GM12878 (cell line): ENCODE measurements around the gene STAMBPL1. TPM values are rescaled to one million over a fixed set of nuclear protein-coding genes. Genes with fewer than 3 reads are reported as not detected.

Experiments
- ATAC-seq: fragments of 200-7000 bp; cut with Tn5 transposase; 3 replicates; pipeline ENCODE4 v1.9.1; 2020; ENCODE audit warnings: mild to moderate bottlenecking, moderate library complexity
- BruUV-seq: library from RNA; stranded (reverse); fragments of 400-500 nt; replicated peaks from 2 replicates; lab custom pipeline; 2021; lab: Mats Ljungman, UMichigan
- CTCF ChIA-PET: fragments of 300-600 bp; sonication (Branson Sonifier 250); formaldehyde crosslinking; extraction: SDS; loops from one replicate; lab custom pipeline; 2021; ENCODE audit warnings: inconsistent platforms; lab: Yijun Ruan, JAX
- POLR2A ChIA-PET: fragments of 350-600 bp; formaldehyde crosslinking; extraction: SDS; loops from one replicate; lab custom pipeline; 2021; ENCODE audit warnings: inconsistent platforms; lab: Charles Lee
- RAD21 ChIA-PET: fragments of 300-600 bp; sonication (Branson Sonifier 250); formaldehyde crosslinking; loops from one replicate; lab custom pipeline; 2023; ENCODE audit warnings: antibody characterized with exemption; ENCODE audit not compliant: unreplicated experiment; lab: Charles Lee
- SMC1A ChIA-PET: fragments of 300-600 bp; sonication (Branson Sonifier 250); formaldehyde crosslinking; loops from one replicate; lab custom pipeline; 2023; ENCODE audit not compliant: unreplicated experiment, uncharacterized antibody; lab: Charles Lee
- DNase-seq: peaks from one replicate; pipeline ENCODE4 v3.0.0-alpha.2; 2011; ENCODE audit warnings: low read depth, low spot score
- FAIRE-seq: peaks from 3 replicates; lab custom pipeline; 2011; peaks lifted over from hg19 to GRCh38; lab: Jason Lieb, UNC
- H2AFZ ChIP-seq: 2 replicates; pipeline ENCODE4 v1.6.0; 2011; ENCODE audit warnings: low read depth, low read length, control low read depth; ENCODE audit not compliant: control insufficient read depth
- H3K27ac ChIP-seq: 2 replicates; pipeline ENCODE4 v1.5.1; 2011; ENCODE audit warnings: control low read depth; ENCODE audit not compliant: control insufficient read depth, insufficient read depth
- H3K27me3 ChIP-seq, 2 experiments: replicated peaks in 1 of 2; 2 replicates each; pipeline versions ENCODE4 v1.6.0 to v1.6.1; 2011; ENCODE audit warnings: low read length in 1 of 2; ENCODE audit not compliant: control insufficient read depth in 2 of 2, insufficient read depth in 2 of 2
- H3K36me3 ChIP-seq, 2 experiments: 2 replicates each; pipeline ENCODE4 v1.5.1; 2011; ENCODE audit warnings: low read length in 1 of 2; ENCODE audit not compliant: control insufficient read depth in 2 of 2, insufficient read depth in 2 of 2
- H3K4me1 ChIP-seq: 2 replicates; pipeline ENCODE4 v1.6.1; 2011; ENCODE audit warnings: mild to moderate bottlenecking, low read length, moderate library complexity, mixed read lengths; ENCODE audit not compliant: control insufficient read depth, insufficient read depth
- H3K4me2 ChIP-seq: 2 replicates; pipeline ENCODE4 v1.6.0; 2011; ENCODE audit warnings: control low read depth; ENCODE audit not compliant: control insufficient read depth, insufficient read depth
- H3K4me3 ChIP-seq: fragments of 200-600 bp; sonication (generic); 2 replicates; pipeline ENCODE4 v1.5.1; 2016
- H3K79me2 ChIP-seq: 2 replicates; pipeline ENCODE4 v1.6.0; 2011; ENCODE audit warnings: low read length; ENCODE audit not compliant: control insufficient read depth, insufficient read depth
- H3K9ac ChIP-seq: 2 replicates; pipeline ENCODE4 v1.8.0; 2011; ENCODE audit warnings: low read length, control low read depth, mixed read lengths; ENCODE audit not compliant: control insufficient read depth, insufficient read depth
- H3K9me3 ChIP-seq: replicated peaks from 3 replicates; pipeline ENCODE4 v1.5.1; 2011; ENCODE audit warnings: mild to moderate bottlenecking, low read length; ENCODE audit not compliant: control insufficient read depth, insufficient read depth
- H4K20me1 ChIP-seq: 2 replicates; pipeline ENCODE4 v1.6.0; 2011; ENCODE audit not compliant: control insufficient read depth, insufficient read depth
- BHLHE40 ChIP-seq, 2 experiments: fragments of 450-650 bp in 1 of 2; IDR thresholded peaks; 2 replicates each; pipeline ENCODE4 v1.6.1; 2011 to 2017; ENCODE audit warnings: low read depth in 2 of 2, borderline replicate concordance in 1 of 2, improper control_type of control experiment in 1 of 2, low read length in 1 of 2, mild to moderate bottlenecking in 1 of 2
- CHD4 ChIP-seq: fragments of 200-600 bp; sonication (generic); IDR thresholded peaks from 2 replicates; pipeline ENCODE4 v1.6.1; 2016; ENCODE audit warnings: mild to moderate bottlenecking
- CTCF ChIP-seq, 3 experiments: IDR thresholded peaks in 2 of 3; conservative IDR thresholded peaks in 1 of 3; 2 replicates each; pipeline ENCODE4 v1.5.1; 2011; ENCODE audit warnings: low read depth in 3 of 3, low read length in 3 of 3, mild to moderate bottlenecking in 3 of 3, control low read depth in 2 of 3, moderate library complexity in 2 of 3, inconsistent platforms in 1 of 3, mixed read lengths in 1 of 3; ENCODE audit not compliant: control insufficient read depth in 2 of 3, insufficient read depth in 1 of 3; ENCODE audit errors: extremely low read depth in 1 of 3
- MEF2B ChIP-seq: fragments of 450-650 bp; IDR thresholded peaks from 2 replicates; pipeline ENCODE4 v1.6.1; 2018; ENCODE audit warnings: mild to moderate bottlenecking, moderate library complexity; ENCODE audit not compliant: partially characterized antibody, poor library complexity, severe bottlenecking
- SRF ChIP-seq, 2 experiments: IDR thresholded peaks; 2 replicates each; pipeline ENCODE4 v1.6.1; 2011; ENCODE audit warnings: low read depth in 2 of 2, low read length in 2 of 2, mild to moderate bottlenecking in 1 of 2, moderate library complexity in 1 of 2
- TARDBP ChIP-seq: IDR thresholded peaks from 2 replicates; pipeline ENCODE4 v1.6.1; 2016; ENCODE audit warnings: borderline replicate concordance
- ZNF217 ChIP-seq: fragments of 450-650 bp; IDR thresholded peaks from 2 replicates; pipeline ENCODE4 v1.6.1; 2017; ENCODE audit warnings: antibody characterized with exemption, mild to moderate bottlenecking
- WGBS: methylation state at CpG from one replicate; pipeline ENCODE4 v1.1.6; 2016; ENCODE audit warnings: low lambda C conversion rate; ENCODE audit not compliant: insufficient replicate concordance, insufficient coverage; ENCODE audit errors: missing lambda C conversion rate; 5-methylcytosine and 5-hydroxymethylcytosine counted together
- in situ Hi-C: fragments of 300-500 bp; cut with MboI; formaldehyde crosslinking; loops from 9 replicates; pipeline ENCODE4 v1.14.3; 2018; ENCODE audit warnings: mixed read lengths
- intact Hi-C: fragments of 100-400 bp; cut with micrococcal nuclease; formaldehyde crosslinking; loops from one replicate; pipeline ENCODE4 v1.14.2; 2022; ENCODE audit not compliant: unreplicated experiment
- polyA plus RNA-seq, 11 experiments: library from polyadenylated mRNA; depleted of rRNA in 4 of 11; unstranded in 6 of 11; stranded (reverse) in 5 of 11; fragments of >200 nt; fragmentation: Nextera tagmentation in 4 of 11; fragmentation: Illumina TruSeq in 1 of 11; extraction: Ambion mirVana in 4 of 11; extraction: Trizol in 1 of 11; gene quantifications; 1 replicate in 1 of 11; 2 replicates in 10 of 11; pipeline versions ENCODE4 v1.2.1 to v1.2.3, GENCODE V29; 2011 to 2016; ENCODE audit warnings: inconsistent platforms in 2 of 11, missing spikeins in 2 of 11, low read depth in 1 of 11
- total RNA-seq, 4 experiments: library from RNA; depleted of rRNA in 3 of 4; stranded (reverse); fragments of >200 nt in 3 of 4; fragmentation: Illumina TruSeq in 1 of 4; extraction: Trizol in 1 of 4; gene quantifications; 2 replicates each; pipeline versions ENCODE4 v1.2.1 to v1.2.3, GENCODE V29; 2013 to 2021
- TF ChIP-seq, protein P1 (sequence below): fragments of 450-650 bp; formaldehyde crosslinking; IDR thresholded peaks from 2 replicates; pipeline ENCODE4 v1.4.0; 2020; ENCODE audit warnings: mild to moderate bottlenecking, moderate library complexity

Gene STAMBPL1
- total and polyA plus RNA-seq, 10 of the 15 experiments (the other 5 are each of a cell fraction or from before 2014, with no cell fraction given), result 7.5 to 44.1 (median 25.4) TPM

DNA sequence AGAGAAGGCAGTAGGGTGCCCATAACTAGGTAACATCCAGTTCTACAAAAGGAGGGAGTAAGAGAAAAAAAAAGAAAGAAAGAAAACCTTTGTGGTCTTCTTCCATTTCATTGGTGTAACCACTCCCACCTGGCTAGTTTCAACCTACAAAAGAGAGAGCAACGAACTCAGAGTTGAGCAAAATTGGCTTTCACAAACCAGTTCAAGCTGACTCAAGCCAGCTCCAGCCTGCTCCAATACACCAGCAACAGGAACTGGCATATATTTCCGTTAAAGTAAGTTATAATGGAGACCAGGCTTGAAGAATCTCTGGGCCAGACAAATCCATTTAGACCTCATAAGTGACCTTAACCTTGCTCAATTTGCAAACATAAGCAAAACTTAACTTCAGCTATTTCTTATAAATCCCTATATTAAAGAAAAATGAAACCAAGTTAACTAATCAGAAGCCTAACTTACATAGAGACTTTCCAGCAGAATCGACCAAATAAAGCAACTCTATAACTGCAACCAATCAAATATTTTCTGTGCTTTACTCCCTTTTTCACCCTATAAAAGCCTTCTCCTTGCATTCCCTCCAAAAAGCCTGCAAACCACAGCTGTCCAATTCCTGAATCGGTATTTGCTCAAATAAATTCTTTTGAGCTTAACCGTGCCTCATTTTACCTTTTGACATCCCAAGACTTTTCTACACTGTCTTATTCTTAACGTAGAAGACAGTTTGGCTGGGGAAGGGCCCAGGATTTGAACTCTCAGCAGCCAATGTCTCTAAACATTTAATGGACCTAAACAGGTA, 38.5 kb upstream of the STAMBPL1 start:
- H3K9ac ChIP-seq, result no peak overlapping the region
- H3K27me3 ChIP-seq, result no peaks in the 10 kb centered on the region
- no peaks in the 10 kb centered on the region for H3K79me2 ChIP-seq
- peak overlapping the region; percentile 25; the same call in 1 of the 2 replicates for H3K4me2 ChIP-seq
- POLR2A ChIA-PET, result interaction anchor here (0.7 to 1.6 kb wide), 3 partner anchors 59 to 91 kb away, joined by 3 to 6 read pairs (median 3); no protein-coding TSS in a partner anchor
- H3K4me3 ChIP-seq, result no peak overlapping the region
- DNase-seq, result no peak
- no peaks in the 10 kb centered on the region for H3K9me3 ChIP-seq
- no peaks in the 10 kb centered on the region for H4K20me1 ChIP-seq
- ATAC-seq, result no peak
- peaks cover 5% of the 10 kb centered on the region; the same call in 1 of the 2 replicates for H3K4me1 ChIP-seq
- SMC1A ChIA-PET, result interaction anchor here (1.0 to 9.5 kb wide), 8 partner anchors 11 to 369 kb away, joined by 3 to 86 read pairs (median 8); partner anchors contain the start of gene FAS
- intact Hi-C loops, result no loop called here
- peak overlapping the region; percentile 41 for H2AFZ ChIP-seq
- H3K27ac ChIP-seq, result no peak overlapping the region
- no peak for TF ChIP-seq ZNF217
- TF ChIP-seq, protein P1, sequence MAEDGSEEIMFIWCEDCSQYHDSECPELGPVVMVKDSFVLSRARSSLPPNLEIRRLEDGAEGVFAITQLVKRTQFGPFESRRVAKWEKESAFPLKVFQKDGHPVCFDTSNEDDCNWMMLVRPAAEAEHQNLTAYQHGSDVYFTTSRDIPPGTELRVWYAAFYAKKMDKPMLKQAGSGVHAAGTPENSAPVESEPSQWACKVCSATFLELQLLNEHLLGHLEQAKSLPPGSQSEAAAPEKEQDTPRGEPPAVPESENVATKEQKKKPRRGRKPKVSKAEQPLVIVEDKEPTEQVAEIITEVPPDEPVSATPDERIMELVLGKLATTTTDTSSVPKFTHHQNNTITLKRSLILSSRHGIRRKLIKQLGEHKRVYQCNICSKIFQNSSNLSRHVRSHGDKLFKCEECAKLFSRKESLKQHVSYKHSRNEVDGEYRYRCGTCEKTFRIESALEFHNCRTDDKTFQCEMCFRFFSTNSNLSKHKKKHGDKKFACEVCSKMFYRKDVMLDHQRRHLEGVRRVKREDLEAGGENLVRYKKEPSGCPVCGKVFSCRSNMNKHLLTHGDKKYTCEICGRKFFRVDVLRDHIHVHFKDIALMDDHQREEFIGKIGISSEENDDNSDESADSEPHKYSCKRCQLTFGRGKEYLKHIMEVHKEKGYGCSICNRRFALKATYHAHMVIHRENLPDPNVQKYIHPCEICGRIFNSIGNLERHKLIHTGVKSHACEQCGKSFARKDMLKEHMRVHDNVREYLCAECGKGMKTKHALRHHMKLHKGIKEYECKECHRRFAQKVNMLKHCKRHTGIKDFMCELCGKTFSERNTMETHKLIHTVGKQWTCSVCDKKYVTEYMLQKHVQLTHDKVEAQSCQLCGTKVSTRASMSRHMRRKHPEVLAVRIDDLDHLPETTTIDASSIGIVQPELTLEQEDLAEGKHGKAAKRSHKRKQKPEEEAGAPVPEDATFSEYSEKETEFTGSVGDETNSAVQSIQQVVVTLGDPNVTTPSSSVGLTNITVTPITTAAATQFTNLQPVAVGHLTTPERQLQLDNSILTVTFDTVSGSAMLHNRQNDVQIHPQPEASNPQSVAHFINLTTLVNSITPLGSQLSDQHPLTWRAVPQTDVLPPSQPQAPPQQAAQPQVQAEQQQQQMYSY (CRISPR knock-in tag), result no peak
- no peak for TF ChIP-seq BHLHE40 (IDR thresholded peaks at IDR 0.05; ENCODE audit: borderline replicate concordance in 1 of 2, low read depth in 2 of 2, low read length in 1 of 2)
- no peak for TF ChIP-seq TARDBP
- TF ChIP-seq SRF (IDR thresholded peaks at IDR 0.05; ENCODE audit: low read depth in 2 of 2, low read length in 2 of 2), result no peak
- TF ChIP-seq MEF2B, result no peak
- no peak for TF ChIP-seq CHD4
- no peak for TF ChIP-seq CTCF (IDR thresholded peaks at IDR 0.05 in 2 of 3, conservative IDR thresholded peaks at IDR 0.05 in 1 of 3; ENCODE audit: control insufficient read depth in 2 of 3, extremely low read depth in 1 of 3, insufficient read depth in 1 of 3, low read depth in 3 of 3, low read length in 3 of 3)
- TF ChIP-seq, all 136 proteins: peak for 0
- no TSS peak for BruUV-seq
- H3K36me3 ChIP-seq, result no peaks in the 10 kb centered on the region
- in situ Hi-C loops, result no loop called here
- ChIA-PET RAD21 (interaction anchor here (1.4 to 4.7 kb wide), 2 partner anchors 24 to 92 kb away, joined by 4 to 43 read pairs; no protein-coding TSS in a partner anchor), CTCF (interaction anchor here (0.7 to 22.7 kb wide), 2 partner anchors 88 to 402 kb away, joined by 3 to 895 read pairs; no protein-coding TSS in a partner anchor)
- 73% methylated on average over 6 of the region's 6 CpGs for WGBS
- peak; percentile 80 for FAIRE-seq
